ENCODE results near the gene PANX1. TPM values are rescaled to one million over a fixed set of nuclear protein-coding genes. Genes with fewer than 3 reads are reported as not detected.

The PANX1 gene
- total RNA-seq, 4 donors from 2014 or later: 29.9 to 43.2 (median 35.9) TPM

GRCh38 chr11:94193288-94193687 lies 64.6 kb downstream of the PANX1 start:
- Histone ChIP-seq H3K27ac (no peak overlapping the region), H3K9me3 (no peaks in the 10 kb centered on the region)
- no peak for ATAC-seq

GRCh38 chr11:94194712-94195111 lies 66.1 kb downstream of the PANX1 start:
- Histone ChIP-seq H3K4me3 (no peak overlapping the region), H3K27me3 (no peaks in the 10 kb centered on the region), H3K27ac (no peak overlapping the region), H3K4me1 (no peaks in the 10 kb centered on the region), H3K9me3 (no peaks in the 10 kb centered on the region), H3K36me3 (no peaks in the 10 kb centered on the region)
- ATAC-seq: no peak
- TF ChIP-seq EP300 (IDR thresholded peaks at IDR 0.05): no peak
- TF ChIP-seq POLR2AphosphoS5 (IDR thresholded peaks at IDR 0.05): no peak
- TF ChIP-seq POLR2A (IDR thresholded peaks at IDR 0.05): no peak
- no peak for TF ChIP-seq CTCF (IDR thresholded peaks at IDR 0.05)
- WGBS, 2 donors (ENCODE audit: low coverage in 1 of 2): 78 to 94% methylated on average over 2 to 3 of the region's 11 CpGs

More at GRCh38 chr11:94193288-94193687, 64.6 kb downstream of the PANX1 start:
- H3K4me3 ChIP-seq: no peak overlapping the region
- H3K4me1 ChIP-seq: no peaks in the 10 kb centered on the region
- H3K27me3 ChIP-seq: no peaks in the 10 kb centered on the region
- no peaks in the 10 kb centered on the region for H3K36me3 ChIP-seq
- TF ChIP-seq POLR2A (IDR thresholded peaks at IDR 0.05) (no peak), POLR2AphosphoS5 (IDR thresholded peaks at IDR 0.05) (no peak), EP300 (IDR thresholded peaks at IDR 0.05) (no peak), CTCF (IDR thresholded peaks at IDR 0.05) (no peak)
- 40% methylated on average over 1 of the region's 1 CpG; no CpG with 5 or more reads in 1 of the 2 donors for WGBS, 2 donors (ENCODE audit: low coverage in 1 of 2)

GRCh38 chr11:94196363-94196762 lies 67.7 kb downstream of the PANX1 start:
- H3K9me3 ChIP-seq: no peaks in the 10 kb centered on the region
- H3K27ac ChIP-seq: no peak overlapping the region
- WGBS, 2 donors (ENCODE audit: low coverage in 1 of 2): no CpG with 5 or more reads among the region's 4 CpGs
- no peak for TF ChIP-seq POLR2A (IDR thresholded peaks at IDR 0.05)
- TF ChIP-seq EP300 (IDR thresholded peaks at IDR 0.05): no peak
- TF ChIP-seq CTCF (IDR thresholded peaks at IDR 0.05): no peak
- no peak for TF ChIP-seq POLR2AphosphoS5 (IDR thresholded peaks at IDR 0.05)
- no peaks in the 10 kb centered on the region for H3K36me3 ChIP-seq
- no peak overlapping the region for H3K4me3 ChIP-seq
- no peak for ATAC-seq
- no peaks in the 10 kb centered on the region for H3K4me1 ChIP-seq
- no peaks in the 10 kb centered on the region for H3K27me3 ChIP-seq

- no peak for TF ChIP-seq POLR2A (IDR thresholded peaks at IDR 0.05)
- no peak for TF ChIP-seq POLR2AphosphoS5 (IDR thresholded peaks at IDR 0.05)
- TF ChIP-seq EP300 (IDR thresholded peaks at IDR 0.05): no peak
- TF ChIP-seq CTCF (IDR thresholded peaks at IDR 0.05): no peak
These were observed 70.1 kb downstream of the PANX1 start for GRCh38 chr11:94198718-94199117.

More at GRCh38 chr11:94198718-94199117, 70.1 kb downstream of the PANX1 start:
- 95 to 100% methylated on average over 1 to 3 of the region's 3 CpGs for WGBS, 2 donors (ENCODE audit: low coverage in 1 of 2)
- H3K4me1 ChIP-seq: no peaks in the 10 kb centered on the region
- H3K27me3 ChIP-seq: no peaks in the 10 kb centered on the region
- H3K4me3 ChIP-seq: no peak overlapping the region
- H3K27ac ChIP-seq: no peak overlapping the region
- H3K9me3 ChIP-seq: no peaks in the 10 kb centered on the region
- ATAC-seq: no peak
- H3K36me3 ChIP-seq: no peaks in the 10 kb centered on the region
